Skeletal muscle cell (primary cell): Measurements from ENCODE around the gene ZNF10.

ENCODE experiments used
- DNase-seq: peaks from one replicate; pipeline ENCODE4 v3.0.0-alpha.2; 2010; ENCODE audit warnings: low read depth
- H3K4me3 ChIP-seq: 2 replicates; pipeline ENCODE4 v1.5.1; 2011; ENCODE audit warnings: low read depth, mild to moderate bottlenecking, control low read depth, low read length, moderate library complexity

The ZNF10 gene

DNA sequence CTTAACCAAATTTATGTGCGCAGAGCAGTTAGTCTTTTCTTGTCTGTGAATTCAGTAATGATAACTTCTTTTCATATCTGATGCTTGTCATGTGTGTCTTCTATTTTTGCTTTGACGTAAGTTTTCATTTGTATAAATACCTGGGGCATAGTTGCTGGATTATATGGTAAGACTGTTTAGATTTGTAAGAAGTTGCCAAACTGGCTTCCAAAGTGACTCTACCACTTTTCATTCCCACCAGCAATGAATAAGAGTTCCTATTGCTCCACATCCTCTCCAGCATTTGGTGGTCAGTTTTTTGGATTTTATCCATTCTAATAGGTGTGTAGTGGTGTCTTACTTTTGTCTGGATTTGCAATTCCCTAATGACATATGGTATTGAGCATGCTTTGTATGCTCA, 59.7 kb downstream of the ZNF10 start:
- DNase-seq, result no peak
- no peak overlapping the region for H3K4me3 ChIP-seq

- H3K4me3 ChIP-seq, result no peak overlapping the region
- no peak for DNase-seq
Measured at GRCh38 chr12:133192847-133193246, 62.4 kb downstream of the ZNF10 start.

DNA sequence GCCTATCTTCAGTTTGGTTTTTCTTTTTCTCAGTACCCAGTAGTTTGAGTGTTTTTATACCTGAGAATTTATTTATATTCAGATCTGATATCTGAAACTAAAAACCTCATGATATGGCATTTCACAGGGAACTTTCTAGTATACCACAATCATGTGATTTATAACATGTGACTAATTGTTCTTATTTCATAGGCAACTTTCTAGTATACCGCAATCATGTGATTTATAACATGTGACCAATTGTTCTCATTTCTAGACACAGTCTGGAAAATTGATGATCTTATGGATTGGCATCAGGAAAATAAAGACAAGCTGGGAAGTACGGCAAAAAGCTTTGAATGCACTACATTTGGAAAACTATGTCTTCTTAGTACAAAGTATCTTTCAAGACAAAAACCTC, 71.5 kb downstream of the ZNF10 start:
- no peak overlapping the region for H3K4me3 ChIP-seq
- DNase-seq, result no peak

DNA sequence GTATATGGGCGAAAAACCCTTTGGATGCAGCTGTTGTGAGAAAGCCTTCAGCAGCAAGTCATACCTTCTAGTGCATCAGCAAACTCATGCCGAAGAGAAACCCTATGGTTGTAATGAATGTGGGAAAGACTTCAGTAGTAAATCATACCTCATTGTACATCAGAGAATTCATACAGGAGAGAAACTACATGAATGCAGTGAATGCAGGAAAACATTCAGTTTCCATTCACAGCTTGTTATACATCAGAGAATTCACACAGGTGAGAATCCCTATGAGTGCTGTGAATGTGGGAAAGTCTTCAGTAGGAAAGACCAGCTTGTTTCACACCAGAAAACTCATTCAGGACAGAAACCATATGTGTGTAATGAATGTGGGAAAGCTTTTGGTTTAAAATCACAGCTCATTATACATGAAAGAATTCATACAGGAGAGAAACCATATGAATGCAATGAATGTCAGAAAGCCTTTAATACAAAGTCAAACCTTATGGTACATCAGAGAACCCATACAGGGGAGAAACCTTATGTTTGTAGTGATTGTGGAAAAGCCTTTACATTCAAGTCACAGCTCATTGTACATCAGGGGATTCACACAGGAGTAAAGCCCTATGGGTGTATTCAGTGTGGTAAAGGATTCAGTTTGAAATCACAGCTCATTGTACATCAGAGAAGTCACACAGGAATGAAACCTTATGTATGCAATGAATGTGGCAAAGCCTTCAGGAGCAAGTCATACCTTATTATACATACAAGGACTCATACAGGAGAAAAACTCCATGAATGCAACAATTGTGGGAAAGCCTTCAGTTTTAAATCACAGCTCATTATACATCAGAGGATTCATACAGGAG, 72.3 kb downstream of the ZNF10 start:
- no peak for DNase-seq
- H3K4me3 ChIP-seq, result no peak overlapping the region

DNA sequence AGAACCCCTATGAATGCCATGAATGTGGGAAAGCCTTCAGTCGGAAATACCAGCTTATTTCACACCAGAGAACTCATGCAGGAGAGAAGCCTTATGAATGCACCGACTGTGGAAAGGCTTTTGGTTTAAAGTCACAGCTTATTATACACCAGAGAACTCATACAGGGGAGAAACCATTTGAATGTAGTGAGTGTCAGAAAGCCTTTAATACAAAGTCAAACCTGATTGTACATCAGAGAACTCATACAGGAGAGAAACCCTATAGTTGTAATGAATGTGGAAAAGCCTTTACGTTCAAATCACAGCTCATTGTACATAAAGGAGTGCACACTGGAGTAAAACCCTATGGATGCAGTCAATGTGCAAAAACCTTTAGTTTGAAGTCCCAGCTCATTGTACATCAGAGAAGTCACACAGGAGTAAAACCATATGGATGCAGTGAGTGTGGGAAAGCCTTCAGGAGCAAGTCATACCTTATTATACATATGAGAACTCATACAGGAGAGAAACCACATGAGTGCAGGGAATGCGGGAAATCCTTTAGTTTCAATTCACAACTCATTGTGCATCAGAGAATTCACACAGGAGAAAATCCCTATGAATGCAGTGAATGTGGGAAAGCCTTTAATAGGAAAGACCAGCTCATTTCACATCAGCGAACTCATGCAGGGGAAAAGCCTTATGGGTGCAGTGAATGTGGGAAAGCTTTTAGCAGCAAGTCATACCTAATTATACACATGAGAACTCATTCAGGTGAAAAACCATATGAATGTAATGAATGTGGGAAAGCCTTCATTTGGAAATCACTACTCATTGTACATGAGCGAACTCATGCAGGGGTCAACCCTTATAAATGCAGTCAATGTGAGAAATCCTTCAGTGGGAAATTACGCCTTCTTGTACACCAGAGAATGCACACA, 73.2 kb downstream of the ZNF10 start:
- no peak overlapping the region for H3K4me3 ChIP-seq
- no peak for DNase-seq

- no peak overlapping the region for H3K4me3 ChIP-seq
Measured at GRCh38 chr12:133204264-133204603, 73.8 kb downstream of the ZNF10 start.

DNA sequence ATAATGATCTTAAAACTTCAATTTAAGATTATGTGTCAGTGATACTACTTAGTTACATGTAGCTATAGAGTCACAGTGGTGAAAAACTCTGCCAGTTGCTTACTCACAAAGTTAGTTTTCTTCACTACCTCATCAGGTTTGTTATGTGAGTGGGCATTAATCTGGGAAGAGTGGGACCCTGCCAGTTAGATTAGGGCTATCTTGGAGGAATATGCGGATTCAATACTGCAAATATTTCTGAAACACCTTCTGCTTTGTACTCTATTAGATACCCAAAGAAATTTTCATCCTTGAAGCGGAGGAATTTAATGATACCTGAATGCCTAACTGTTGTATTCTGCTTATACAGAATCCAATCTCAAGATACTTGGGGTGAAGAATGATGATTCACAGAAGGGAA, 76.0 kb downstream of the ZNF10 start:
- no peak for DNase-seq
- H3K4me3 ChIP-seq, result no peak overlapping the region

More at GRCh38 chr12:133204264-133204603, 73.8 kb downstream of the ZNF10 start:
- DNase-seq, result no peak
